A673 (cell line): Measurements from ENCODE around the gene XYLT1.

Experiments used
- CTCF ChIP-seq: fragments of 300-800, 200-600 bp; sonication (generic); conservative IDR thresholded peaks from 2 replicates; pipeline ENCODE4 v1.5.1; 2017; ENCODE audit warnings: low read depth, mild to moderate bottlenecking, antibody characterized with exemption, low read length, moderate library complexity, mixed read lengths
- EZH2 ChIP-seq: fragments of 200-600 bp; sonication (generic); IDR thresholded peaks from 2 replicates; pipeline ENCODE4 v1.6.1; 2017; ENCODE audit warnings: borderline replicate concordance, low read depth, mild to moderate bottlenecking, mixed read lengths, antibody characterized with exemption, low read length; ENCODE audit not compliant: poor library complexity, severe bottlenecking

DNA sequence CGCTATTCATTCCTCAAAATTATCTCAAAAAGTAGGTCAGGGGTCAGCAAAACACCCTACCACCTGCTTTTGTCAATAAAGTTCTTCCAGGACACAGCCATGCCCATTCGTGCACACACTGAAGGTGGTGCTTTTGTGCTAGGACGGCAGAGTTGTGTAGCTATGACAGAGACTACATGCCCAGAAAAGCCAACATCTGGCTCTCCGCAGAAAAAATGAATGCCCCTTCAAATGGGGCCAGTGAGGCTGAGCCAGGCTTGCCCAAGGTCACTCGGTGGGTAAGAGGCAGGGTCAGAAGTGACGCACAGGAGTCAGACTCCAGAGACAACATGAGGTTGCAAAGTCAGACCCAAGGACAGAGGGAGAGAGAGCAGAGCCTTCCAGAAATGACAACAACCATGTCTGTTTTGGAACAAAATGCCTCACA, 200.1 kb downstream of the XYLT1 start:
- no peak for TF ChIP-seq CTCF
- no peak for TF ChIP-seq EZH2
